ENCODE data around the gene CIC. TPM values are rescaled to one million over a fixed set of nuclear protein-coding genes. Genes with fewer than 3 reads are reported as not detected.

The CIC gene
- total and polyA plus RNA-seq, 2 of the 13 experiments (the other 11 are each of a cell fraction or from before 2014, with no cell fraction given), result 5.9 to 8.0 TPM

DNA sequence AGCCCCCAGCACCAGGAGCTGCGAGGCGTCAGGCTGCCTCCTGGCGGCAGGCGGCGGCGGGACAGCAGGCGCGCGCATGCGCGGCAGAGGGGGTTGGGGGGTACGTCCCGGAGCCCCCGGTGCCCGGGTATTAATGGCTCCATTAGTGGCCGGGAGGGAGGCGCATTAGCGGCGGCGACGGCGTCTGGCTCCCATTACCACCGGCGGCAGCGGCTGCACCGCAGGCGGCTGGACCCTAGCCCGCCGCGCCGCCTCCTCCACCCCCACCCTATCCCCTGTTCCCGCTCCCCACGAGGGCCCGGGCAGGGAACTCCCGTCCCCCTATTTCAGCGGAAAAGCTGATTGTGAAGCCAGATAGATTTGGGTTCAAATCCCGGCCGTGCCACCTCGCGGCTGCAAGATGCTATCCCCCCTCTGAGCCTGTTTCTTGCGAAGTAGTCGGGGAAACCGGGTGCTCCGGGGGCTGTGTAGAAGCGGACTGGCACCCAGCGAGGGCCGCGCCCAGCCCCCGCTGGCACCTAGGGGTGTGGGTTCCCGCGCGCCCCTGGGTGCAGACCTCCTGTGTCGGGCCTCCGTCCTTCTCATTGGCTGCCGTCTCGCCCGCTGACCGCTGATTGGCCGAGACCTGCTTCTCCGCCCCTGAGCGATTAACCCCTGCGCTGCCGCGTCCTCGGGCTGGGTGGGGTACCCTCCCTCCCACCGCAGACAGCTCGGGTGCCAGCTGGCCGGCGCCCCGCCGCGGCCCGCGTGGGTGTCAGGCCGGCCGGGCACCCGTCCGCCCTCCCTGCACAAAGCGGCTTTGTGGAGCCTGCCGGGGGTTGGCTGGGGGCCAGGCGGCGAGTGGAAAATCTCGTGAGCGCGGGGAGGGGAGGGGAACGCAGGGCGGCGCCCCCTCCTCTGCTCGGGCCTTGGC is 11.1 kb downstream of the CIC start (continued):
- TF ChIP-seq ZNF562 (CRISPR knock-in tag; IDR thresholded peaks at IDR 0.05; ENCODE audit: borderline replicate concordance), result no peak
- TF ChIP-seq, protein P1, sequence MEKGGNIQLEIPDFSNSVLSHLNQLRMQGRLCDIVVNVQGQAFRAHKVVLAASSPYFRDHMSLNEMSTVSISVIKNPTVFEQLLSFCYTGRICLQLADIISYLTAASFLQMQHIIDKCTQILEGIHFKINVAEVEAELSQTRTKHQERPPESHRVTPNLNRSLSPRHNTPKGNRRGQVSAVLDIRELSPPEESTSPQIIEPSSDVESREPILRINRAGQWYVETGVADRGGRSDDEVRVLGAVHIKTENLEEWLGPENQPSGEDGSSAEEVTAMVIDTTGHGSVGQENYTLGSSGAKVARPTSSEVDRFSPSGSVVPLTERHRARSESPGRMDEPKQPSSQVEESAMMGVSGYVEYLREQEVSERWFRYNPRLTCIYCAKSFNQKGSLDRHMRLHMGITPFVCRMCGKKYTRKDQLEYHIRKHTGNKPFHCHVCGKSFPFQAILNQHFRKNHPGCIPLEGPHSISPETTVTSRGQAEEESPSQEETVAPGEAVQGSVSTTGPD (CRISPR knock-in tag; IDR thresholded peaks at IDR 0.05), result no peak
- TF ChIP-seq ZXDC (CRISPR knock-in tag; IDR thresholded peaks at IDR 0.05), result no peak
- TF ChIP-seq YY1 (IDR thresholded peaks at IDR 0.05; ENCODE audit: insufficient read depth, insufficient replicate concordance, low read depth, low read length), result peak; percentile 40
- TF ChIP-seq DBP (CRISPR knock-in tag; IDR thresholded peaks at IDR 0.05; ENCODE audit: not compliant biosample characterization), result no peak
- TF ChIP-seq HES4 (CRISPR knock-in tag; IDR thresholded peaks at IDR 0.05; ENCODE audit: borderline replicate concordance), result 0 out of 2 replicates have a peak, but pooled peaks have one; percentile 26
- TF ChIP-seq CREB1 (IDR thresholded peaks at IDR 0.05), result peak; percentile 34; the same call in 1 of the 2 replicates
- no peak for TF ChIP-seq CREB1 (CRISPR knock-in tag; IDR thresholded peaks at IDR 0.05)
- TF ChIP-seq, protein P2, sequence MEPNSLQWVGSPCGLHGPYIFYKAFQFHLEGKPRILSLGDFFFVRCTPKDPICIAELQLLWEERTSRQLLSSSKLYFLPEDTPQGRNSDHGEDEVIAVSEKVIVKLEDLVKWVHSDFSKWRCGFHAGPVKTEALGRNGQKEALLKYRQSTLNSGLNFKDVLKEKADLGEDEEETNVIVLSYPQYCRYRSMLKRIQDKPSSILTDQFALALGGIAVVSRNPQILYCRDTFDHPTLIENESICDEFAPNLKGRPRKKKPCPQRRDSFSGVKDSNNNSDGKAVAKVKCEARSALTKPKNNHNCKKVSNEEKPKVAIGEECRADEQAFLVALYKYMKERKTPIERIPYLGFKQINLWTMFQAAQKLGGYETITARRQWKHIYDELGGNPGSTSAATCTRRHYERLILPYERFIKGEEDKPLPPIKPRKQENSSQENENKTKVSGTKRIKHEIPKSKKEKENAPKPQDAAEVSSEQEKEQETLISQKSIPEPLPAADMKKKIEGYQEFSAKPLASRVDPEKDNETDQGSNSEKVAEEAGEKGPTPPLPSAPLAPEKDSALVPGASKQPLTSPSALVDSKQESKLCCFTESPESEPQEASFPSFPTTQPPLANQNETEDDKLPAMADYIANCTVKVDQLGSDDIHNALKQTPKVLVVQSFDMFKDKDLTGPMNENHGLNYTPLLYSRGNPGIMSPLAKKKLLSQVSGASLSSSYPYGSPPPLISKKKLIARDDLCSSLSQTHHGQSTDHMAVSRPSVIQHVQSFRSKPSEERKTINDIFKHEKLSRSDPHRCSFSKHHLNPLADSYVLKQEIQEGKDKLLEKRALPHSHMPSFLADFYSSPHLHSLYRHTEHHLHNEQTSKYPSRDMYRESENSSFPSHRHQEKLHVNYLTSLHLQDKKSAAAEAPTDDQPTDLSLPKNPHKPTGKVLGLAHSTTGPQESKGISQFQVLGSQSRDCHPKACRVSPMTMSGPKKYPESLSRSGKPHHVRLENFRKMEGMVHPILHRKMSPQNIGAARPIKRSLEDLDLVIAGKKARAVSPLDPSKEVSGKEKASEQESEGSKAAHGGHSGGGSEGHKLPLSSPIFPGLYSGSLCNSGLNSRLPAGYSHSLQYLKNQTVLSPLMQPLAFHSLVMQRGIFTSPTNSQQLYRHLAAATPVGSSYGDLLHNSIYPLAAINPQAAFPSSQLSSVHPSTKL (CRISPR knock-in tag; IDR thresholded peaks at IDR 0.05), result no peak
- TF ChIP-seq HIC2 (CRISPR knock-in tag; IDR thresholded peaks at IDR 0.05; ENCODE audit: low read depth), result peak; percentile 80
- TF ChIP-seq ZNF513 (CRISPR knock-in tag; conservative IDR thresholded peaks at IDR 0.05), result no peak
- TF ChIP-seq, protein P3, sequence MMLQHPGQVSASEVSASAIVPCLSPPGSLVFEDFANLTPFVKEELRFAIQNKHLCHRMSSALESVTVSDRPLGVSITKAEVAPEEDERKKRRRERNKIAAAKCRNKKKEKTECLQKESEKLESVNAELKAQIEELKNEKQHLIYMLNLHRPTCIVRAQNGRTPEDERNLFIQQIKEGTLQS (CRISPR knock-in tag; IDR thresholded peaks at IDR 0.05), result peak; percentile 25; the same call in 1 of the 2 replicates
- TF ChIP-seq PHB2 (IDR thresholded peaks at IDR 0.05; ENCODE audit: partially characterized antibody), result no peak
- TF ChIP-seq ZFP36L2 (CRISPR knock-in tag; IDR thresholded peaks at IDR 0.05), result no peak
